A673 (cell line): ENCODE results near the gene USF2.
"Not testable (repeated sequence)": the region's sequence is repeated elsewhere in the genome, so short reads cannot be mapped to it uniquely, and the experiment has no call there.

Experiments used
- EZH2 ChIP-seq: fragments of 200-600 bp; sonication (generic); IDR thresholded peaks from 2 replicates; pipeline ENCODE4 v1.6.1; 2017; ENCODE audit warnings: borderline replicate concordance, low read depth, mild to moderate bottlenecking, mixed read lengths, antibody characterized with exemption, low read length; ENCODE audit not compliant: poor library complexity, severe bottlenecking
- TF ChIP-seq, protein P1 (sequence below): fragments of 300-800, 200-600 bp; sonication (generic); conservative IDR thresholded peaks from 2 replicates; pipeline ENCODE4 v1.5.1; 2017; ENCODE audit warnings: low read depth, mild to moderate bottlenecking, antibody characterized with exemption, low read length, moderate library complexity, mixed read lengths

DNA sequence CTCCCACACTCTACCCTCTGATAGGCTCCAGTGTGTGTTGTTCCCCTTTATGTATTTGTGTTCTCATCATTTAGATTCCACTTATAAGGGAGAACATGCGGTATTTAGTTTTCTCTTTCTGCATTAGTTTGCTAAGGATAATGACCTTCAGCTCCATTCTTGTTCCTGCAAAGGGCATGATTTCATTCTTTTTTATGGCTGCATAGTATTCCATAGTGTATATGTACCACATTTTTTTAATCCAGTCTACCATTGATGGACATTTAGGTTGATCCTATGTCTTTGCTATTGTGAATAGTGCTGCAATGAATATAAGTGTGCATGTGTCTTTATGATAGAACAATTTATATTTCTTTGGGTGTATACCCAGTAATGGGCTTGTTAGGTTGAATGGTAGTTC lies 29.2 kb upstream of the USF2 start:
- TF ChIP-seq, protein P1, sequence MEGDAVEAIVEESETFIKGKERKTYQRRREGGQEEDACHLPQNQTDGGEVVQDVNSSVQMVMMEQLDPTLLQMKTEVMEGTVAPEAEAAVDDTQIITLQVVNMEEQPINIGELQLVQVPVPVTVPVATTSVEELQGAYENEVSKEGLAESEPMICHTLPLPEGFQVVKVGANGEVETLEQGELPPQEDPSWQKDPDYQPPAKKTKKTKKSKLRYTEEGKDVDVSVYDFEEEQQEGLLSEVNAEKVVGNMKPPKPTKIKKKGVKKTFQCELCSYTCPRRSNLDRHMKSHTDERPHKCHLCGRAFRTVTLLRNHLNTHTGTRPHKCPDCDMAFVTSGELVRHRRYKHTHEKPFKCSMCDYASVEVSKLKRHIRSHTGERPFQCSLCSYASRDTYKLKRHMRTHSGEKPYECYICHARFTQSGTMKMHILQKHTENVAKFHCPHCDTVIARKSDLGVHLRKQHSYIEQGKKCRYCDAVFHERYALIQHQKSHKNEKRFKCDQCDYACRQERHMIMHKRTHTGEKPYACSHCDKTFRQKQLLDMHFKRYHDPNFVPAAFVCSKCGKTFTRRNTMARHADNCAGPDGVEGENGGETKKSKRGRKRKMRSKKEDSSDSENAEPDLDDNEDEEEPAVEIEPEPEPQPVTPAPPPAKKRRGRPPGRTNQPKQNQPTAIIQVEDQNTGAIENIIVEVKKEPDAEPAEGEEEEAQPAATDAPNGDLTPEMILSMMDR: not testable (repeated sequence)
- TF ChIP-seq EZH2: not testable (repeated sequence)
